Keratinocyte (primary cell): ENCODE data around the gene SFXN1. TPM values are rescaled to one million over a fixed set of nuclear protein-coding genes. Genes with fewer than 3 reads are reported as not detected.
"Not testable (repeated sequence)": the region's sequence is repeated elsewhere in the genome, so short reads cannot be mapped to it uniquely, and the experiment has no call there.

Experiments used
- DNase-seq: peaks from one replicate; pipeline ENCODE4 v3.0.0-alpha.2; 2011; ENCODE audit warnings: low read depth, missing footprints, low spot score
- FAIRE-seq: peaks from 2 replicates; lab custom pipeline; 2011; peaks lifted over from hg19 to GRCh38; lab: Jason Lieb, UNC
- H2AFZ ChIP-seq: 2 replicates; pipeline ENCODE4 v1.6.0; 2012; ENCODE audit warnings: low read length, control low read depth, inconsistent platforms; ENCODE audit not compliant: control insufficient read depth
- H3K27ac ChIP-seq: 2 replicates; pipeline ENCODE4 v1.5.1; 2011; ENCODE audit warnings: low read length; ENCODE audit not compliant: control insufficient read depth, insufficient read depth
- H3K27me3 ChIP-seq: 3 replicates; pipeline ENCODE4 v1.6.0; 2011; ENCODE audit warnings: low read length; ENCODE audit not compliant: control insufficient read depth, insufficient read depth; ENCODE audit errors: extremely low read depth
- H3K36me3 ChIP-seq, 2 experiments: 2 replicates in 1 of 2; 3 replicates in 1 of 2; pipeline ENCODE4 v1.5.1; 2011; ENCODE audit warnings: low read length in 2 of 2, mild to moderate bottlenecking in 1 of 2; ENCODE audit not compliant: control insufficient read depth in 2 of 2, insufficient read depth in 2 of 2; ENCODE audit errors: extremely low read depth in 1 of 2
- H3K4me1 ChIP-seq: 3 replicates; pipeline ENCODE4 v1.5.1; 2011; ENCODE audit warnings: low read length; ENCODE audit not compliant: control insufficient read depth, insufficient read depth; ENCODE audit errors: extremely low read depth
- H3K4me2 ChIP-seq: 3 replicates; pipeline ENCODE4 v1.6.0; 2011; ENCODE audit warnings: low read depth, low read length; ENCODE audit not compliant: control insufficient read depth, insufficient read depth; ENCODE audit errors: extremely low read depth
- H3K4me3 ChIP-seq, 3 experiments: fragments of 200-600 bp in 1 of 3; sonication (generic) in 1 of 3; 2 replicates in 2 of 3; 3 replicates in 1 of 3; pipeline ENCODE4 v1.5.1; 2011 to 2016; ENCODE audit warnings: low read length in 3 of 3, mild to moderate bottlenecking in 3 of 3, control low read depth in 2 of 3, inconsistent platforms in 1 of 3, low read depth in 1 of 3, mixed read lengths in 1 of 3, mixed run types in 1 of 3, moderate library complexity in 1 of 3; ENCODE audit not compliant: control insufficient read depth in 2 of 3, insufficient read depth in 2 of 3; ENCODE audit errors: extremely low read depth in 1 of 3
- H3K79me2 ChIP-seq: 2 replicates; pipeline ENCODE4 v1.6.0; 2012; ENCODE audit warnings: low read length; ENCODE audit not compliant: control insufficient read depth, insufficient read depth
- H3K9ac ChIP-seq: 3 replicates; pipeline ENCODE4 v1.6.0; 2011; ENCODE audit warnings: low read length; ENCODE audit not compliant: control insufficient read depth, insufficient read depth; ENCODE audit errors: extremely low read depth
- H3K9me1 ChIP-seq: 3 replicates; pipeline ENCODE4 v1.6.0; 2011; ENCODE audit warnings: low read length; ENCODE audit not compliant: control insufficient read depth, insufficient read depth; ENCODE audit errors: extremely low read depth
- H3K9me3 ChIP-seq: 2 replicates; pipeline ENCODE4 v1.5.1; 2012; ENCODE audit warnings: low read depth, low read length; ENCODE audit not compliant: control insufficient read depth
- H4K20me1 ChIP-seq: 3 replicates; pipeline ENCODE4 v1.6.0; 2011; ENCODE audit warnings: low read length; ENCODE audit not compliant: control insufficient read depth, insufficient read depth; ENCODE audit errors: extremely low read depth
- EZH2 ChIP-seq: IDR thresholded peaks from one replicate; pipeline ENCODE4 v1.6.1; 2012; ENCODE audit warnings: inconsistent platforms, mild to moderate bottlenecking, low read length, moderate library complexity
- dilution Hi-C: fragments of 300-500 bp; cut with MboI; formaldehyde crosslinking; loops from one replicate; pipeline ENCODE4 v1.7.0; 2020; ENCODE audit warnings: low sequenced_read_pairs; ENCODE audit not compliant: extremely low pct_ligation_motif_present
- polyA plus RNA-seq, 5 experiments: library from polyadenylated mRNA; depleted of rRNA in 3 of 5; stranded (reverse) in 3 of 5; stranded (forward) in 1 of 5; unstranded in 1 of 5; fragments of >200 nt; gene quantifications; 1 replicate in 1 of 5; 2 replicates in 3 of 5; 3 replicates in 1 of 5; pipeline versions ENCODE4 v1.2.1 to v1.2.3, GENCODE V29; 2011 to 2012; ENCODE audit warnings: missing spikeins in 2 of 5, low read depth in 1 of 5, low replicate concordance in 1 of 5
- TF ChIP-seq, protein P1 (sequence below), 3 experiments: IDR thresholded peaks in 1 of 3; conservative IDR thresholded peaks in 1 of 3; optimal IDR thresholded peaks in 1 of 3; 2 replicates in 2 of 3; 3 replicates in 1 of 3; pipeline versions ENCODE3 to v1.5.1; 2011; ENCODE audit warnings: low read length in 3 of 3, mild to moderate bottlenecking in 3 of 3, moderate library complexity in 2 of 3, control low read depth in 1 of 3, inconsistent platforms in 1 of 3; ENCODE audit not compliant: insufficient read depth in 2 of 3; ENCODE audit errors: extremely low read depth in 1 of 3

The SFXN1 gene
- polyA plus RNA-seq, 1 donor (not counting 4 experiments of a cell fraction or from before 2014, with no cell fraction given): 80.8 TPM

DNA sequence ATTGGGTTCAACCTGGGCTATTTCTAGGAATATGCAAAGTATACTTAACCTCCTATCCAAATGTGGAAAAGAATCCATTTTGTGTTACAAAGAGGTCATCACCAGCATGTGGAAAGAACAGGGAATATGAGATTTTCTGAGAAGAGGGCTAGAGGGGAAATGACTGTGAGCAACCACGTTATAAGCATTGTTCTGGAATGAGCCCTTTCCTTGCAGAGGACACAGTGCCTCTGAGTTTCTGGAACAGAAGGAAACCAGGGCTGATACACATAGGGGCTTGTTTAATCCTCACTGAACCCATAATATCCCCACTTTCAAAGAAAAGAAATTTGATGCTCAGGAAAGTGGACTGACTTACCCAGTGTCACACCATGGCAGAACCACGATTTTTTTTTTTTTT, 53.0 kb downstream of the SFXN1 start:
- Histone ChIP-seq H4K20me1 (no peaks in the 10 kb centered on the region), H3K4me1 (peaks cover 2% of the 10 kb centered on the region), H3K9ac (no peak overlapping the region), H3K36me3 (peaks cover 4% of the 10 kb centered on the region in 2 experiments), H3K9me1 (no peaks in the 10 kb centered on the region), H3K4me3 (no peak overlapping the region), H3K27ac (no peak overlapping the region), H3K27me3 (no peaks in the 10 kb centered on the region), H3K79me2 (no peaks in the 10 kb centered on the region), H2AFZ (no peak overlapping the region), H3K4me2 (no peak overlapping the region), H3K9me3 (no peaks in the 10 kb centered on the region)
- no peak for TF ChIP-seq EZH2
- TF ChIP-seq, protein P1, sequence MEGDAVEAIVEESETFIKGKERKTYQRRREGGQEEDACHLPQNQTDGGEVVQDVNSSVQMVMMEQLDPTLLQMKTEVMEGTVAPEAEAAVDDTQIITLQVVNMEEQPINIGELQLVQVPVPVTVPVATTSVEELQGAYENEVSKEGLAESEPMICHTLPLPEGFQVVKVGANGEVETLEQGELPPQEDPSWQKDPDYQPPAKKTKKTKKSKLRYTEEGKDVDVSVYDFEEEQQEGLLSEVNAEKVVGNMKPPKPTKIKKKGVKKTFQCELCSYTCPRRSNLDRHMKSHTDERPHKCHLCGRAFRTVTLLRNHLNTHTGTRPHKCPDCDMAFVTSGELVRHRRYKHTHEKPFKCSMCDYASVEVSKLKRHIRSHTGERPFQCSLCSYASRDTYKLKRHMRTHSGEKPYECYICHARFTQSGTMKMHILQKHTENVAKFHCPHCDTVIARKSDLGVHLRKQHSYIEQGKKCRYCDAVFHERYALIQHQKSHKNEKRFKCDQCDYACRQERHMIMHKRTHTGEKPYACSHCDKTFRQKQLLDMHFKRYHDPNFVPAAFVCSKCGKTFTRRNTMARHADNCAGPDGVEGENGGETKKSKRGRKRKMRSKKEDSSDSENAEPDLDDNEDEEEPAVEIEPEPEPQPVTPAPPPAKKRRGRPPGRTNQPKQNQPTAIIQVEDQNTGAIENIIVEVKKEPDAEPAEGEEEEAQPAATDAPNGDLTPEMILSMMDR (optimal IDR thresholded peaks at IDR 0.05 in 1 of 3, IDR thresholded peaks at IDR 0.05 in 1 of 3, conservative IDR thresholded peaks at IDR 0.05 in 1 of 3; ENCODE audit: extremely low read depth in 1 of 3, insufficient read depth in 2 of 3, low read length in 3 of 3): no peak
- no peak for DNase-seq
- dilution Hi-C loops: no loop called here
- no peak for FAIRE-seq

DNA sequence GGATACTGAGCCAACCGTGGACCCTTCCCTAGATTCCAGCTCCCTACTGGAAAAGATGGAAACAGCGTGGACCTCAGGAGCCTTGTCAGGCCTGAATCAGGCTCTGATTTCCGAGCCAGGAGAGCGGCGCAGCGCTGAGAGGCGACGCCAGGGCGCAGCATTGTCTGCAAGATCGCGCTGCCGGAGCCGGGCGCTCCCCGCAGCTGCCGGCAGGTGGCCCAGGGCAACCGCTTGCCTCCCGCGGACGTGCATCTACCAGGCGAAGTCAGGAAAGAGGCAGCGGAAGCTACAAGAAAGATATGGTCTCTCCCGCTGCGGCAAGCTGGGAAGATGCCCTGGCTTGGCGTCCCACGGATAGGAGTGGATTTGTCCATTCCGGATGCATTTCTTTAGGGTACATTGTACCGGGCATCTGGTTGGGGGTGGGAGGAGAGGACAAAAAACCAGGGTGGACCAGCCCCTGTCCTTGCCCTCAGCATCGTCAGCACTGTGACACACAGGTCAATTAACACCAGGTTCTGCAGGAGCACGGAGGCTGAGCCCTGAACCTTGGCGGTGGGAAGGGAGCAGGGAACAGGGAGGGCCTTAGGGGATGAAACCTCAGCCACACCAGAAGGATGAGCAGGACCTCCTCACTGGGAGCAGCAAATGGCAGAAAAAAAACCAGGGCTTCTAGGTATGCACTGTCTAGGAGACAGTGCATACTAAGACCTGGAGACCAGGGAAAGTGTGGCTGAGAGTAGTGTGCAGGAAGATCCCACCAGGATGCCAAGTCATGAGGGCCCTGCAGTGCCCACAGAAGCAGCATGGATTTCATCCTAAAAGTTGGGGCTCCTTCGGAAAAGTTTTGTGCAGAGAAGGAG, 55.9 kb downstream of the SFXN1 start:
- Histone ChIP-seq H3K79me2 (no peaks in the 10 kb centered on the region), H3K4me2 (no peak overlapping the region), H3K9me3 (no peaks in the 10 kb centered on the region), H3K27ac (no peak overlapping the region), H4K20me1 (no peaks in the 10 kb centered on the region), H3K36me3 (no peaks in the 10 kb centered on the region), H3K9me1 (no peaks in the 10 kb centered on the region), H3K27me3 (no peaks in the 10 kb centered on the region), H2AFZ (no peak overlapping the region), H3K9ac (no peak overlapping the region), H3K4me3 (no peak overlapping the region), H3K4me1 (peaks cover 2% of the 10 kb centered on the region)
- DNase-seq: peak; percentile 30
- peak; percentile 48 for FAIRE-seq
- dilution Hi-C loops: no loop called here
- TF ChIP-seq EZH2: no peak
- TF ChIP-seq, protein P1 (optimal IDR thresholded peaks at IDR 0.05 in 1 of 3, IDR thresholded peaks at IDR 0.05 in 1 of 3, conservative IDR thresholded peaks at IDR 0.05 in 1 of 3; ENCODE audit: extremely low read depth in 1 of 3, insufficient read depth in 2 of 3, low read length in 3 of 3): peak; percentile 100

DNA sequence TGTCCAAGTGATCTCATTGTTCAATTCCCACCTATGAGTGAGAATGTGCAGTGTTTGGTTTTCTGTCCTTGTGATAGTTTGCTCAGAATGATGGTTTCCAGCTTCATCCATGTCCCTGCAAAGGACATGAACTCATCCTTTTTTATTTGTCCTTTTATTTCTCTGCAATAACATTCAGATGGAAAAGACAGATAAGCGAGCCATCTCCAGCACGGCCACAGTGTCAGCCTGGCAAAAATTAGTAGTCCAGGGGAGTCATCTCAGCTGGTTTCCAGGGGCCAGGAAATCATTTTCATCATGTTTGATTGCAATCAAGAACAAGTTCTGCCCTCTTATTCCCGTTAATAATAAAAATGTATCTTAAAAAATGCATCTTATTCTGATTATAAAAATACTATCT, 57.0 kb downstream of the SFXN1 start:
- H2AFZ ChIP-seq, H3K27ac ChIP-seq, FAIRE-seq, H3K27me3 ChIP-seq, H3K79me2 ChIP-seq, H3K9ac ChIP-seq, DNase-seq, H3K4me2 ChIP-seq, H3K9me1 ChIP-seq, H3K9me3 ChIP-seq, H3K4me3 ChIP-seq, H3K36me3 ChIP-seq, H4K20me1 ChIP-seq, dilution Hi-C loops, H3K4me1 ChIP-seq: not testable (repeated sequence)
